Stimulated activated CD4-positive, alpha-beta T cell treated with anti-CD3 and anti-CD28 coated beads, Interleukin-1b, Interleukin-23, amount 100 ng/mL, for 48 hours (primary cell): ENCODE data around the gene SLC4A1.
"Not testable (repeated sequence)": the region's sequence is repeated elsewhere in the genome, so short reads cannot be mapped to it uniquely, and the experiment has no call there.

Experiments used
- DNase-seq: peaks from one replicate; pipeline ENCODE4 v3.0.0-alpha.2; 2020

Gene SLC4A1

GRCh38 chr17:44255915-44256314 lies 12.0 kb downstream of the SLC4A1 start:
- no peak for DNase-seq

GRCh38 chr17:44254361-44255095 lies 13.4 kb downstream of the SLC4A1 start:
- no peak for DNase-seq

- DNase-seq: no peak
Observed at GRCh38 chr17:44253006-44253405, 14.9 kb downstream of the SLC4A1 start.

GRCh38 chr17:44251062-44251461 lies 16.9 kb downstream of the SLC4A1 start:
- no peak for DNase-seq

- no peak for DNase-seq
Observed at GRCh38 chr17:44249501-44250246, 18.3 kb downstream of the SLC4A1 start.

DNA sequence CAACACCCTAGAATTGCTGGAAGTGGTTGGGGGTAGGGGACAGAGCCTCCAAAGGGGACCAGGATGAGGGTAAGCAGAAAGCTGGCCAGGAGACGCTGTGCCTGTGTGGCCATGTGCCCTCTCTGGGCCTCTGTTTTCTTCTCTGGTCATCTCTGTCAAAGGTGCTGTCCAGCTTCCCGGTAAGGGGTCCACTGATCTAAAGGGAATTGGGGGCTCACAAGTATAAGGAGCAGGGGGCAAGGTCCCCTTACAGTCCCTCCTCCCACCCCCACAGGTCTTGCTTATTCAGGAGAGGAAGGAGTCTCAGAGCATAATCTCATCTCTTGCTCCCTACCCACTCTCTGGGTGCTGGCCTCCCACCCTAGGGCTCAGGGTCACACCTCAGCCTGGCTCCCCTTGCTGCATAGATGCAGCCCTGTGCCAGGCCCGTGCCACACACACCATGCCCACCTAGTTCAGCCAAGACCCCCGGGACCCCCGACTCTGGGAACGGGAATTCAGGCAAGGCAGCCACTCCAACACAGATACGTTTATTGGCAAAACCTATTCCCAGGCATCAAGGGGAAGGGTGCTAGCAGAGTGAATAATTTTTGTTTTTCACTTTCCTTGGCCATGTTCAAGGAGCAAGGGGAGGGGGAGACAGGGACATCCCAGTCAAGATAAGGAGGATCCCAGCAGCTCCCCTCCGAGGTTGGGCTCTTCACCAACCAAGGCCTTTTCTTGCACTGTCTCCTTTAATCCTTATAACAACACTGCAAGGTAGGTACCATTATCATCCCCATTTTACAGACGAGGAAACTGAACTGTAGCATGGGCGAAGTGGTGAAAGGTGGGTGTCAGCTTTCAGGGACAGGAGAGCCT lies 19.8 kb downstream of the SLC4A1 start:
- DNase-seq: no peak

- DNase-seq: no peak
Observed at GRCh38 chr17:44247440-44247841, 20.5 kb downstream of the SLC4A1 start.

- DNase-seq: no peak
Observed at GRCh38 chr17:44241106-44241624, 26.8 kb downstream of the SLC4A1 start.

- DNase-seq: not testable (repeated sequence)
Observed at GRCh38 chr17:44237886-44238285, 30.0 kb downstream of the SLC4A1 start.

DNA sequence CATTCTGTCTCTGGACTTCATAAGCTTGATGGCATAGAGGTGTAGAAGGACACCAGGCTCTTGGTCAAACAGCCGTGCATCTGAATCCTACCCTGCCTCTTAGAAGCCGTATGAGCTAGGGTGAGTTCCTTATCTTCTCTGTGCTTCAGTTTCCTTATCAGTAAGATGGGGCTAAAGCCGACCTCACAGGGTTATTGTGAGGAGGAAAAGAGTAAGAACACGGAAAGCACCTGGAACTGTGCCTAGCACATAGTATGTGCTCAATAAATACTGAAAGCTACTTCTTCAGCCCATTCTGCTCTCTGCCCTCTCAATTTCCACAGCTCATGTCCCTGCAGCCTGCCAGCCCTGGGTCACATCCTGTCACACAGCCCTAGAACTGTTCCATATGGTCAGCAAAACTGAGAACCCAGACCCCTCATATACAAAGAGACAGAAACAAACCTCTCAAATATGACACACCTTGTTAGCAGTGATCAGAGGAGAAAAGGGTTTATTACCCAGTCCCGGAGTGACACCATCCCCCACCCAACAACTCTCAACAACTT lies 31.4 kb downstream of the SLC4A1 start:
- no peak for DNase-seq

- DNase-seq: no peak
Observed at GRCh38 chr17:44235583-44235936, 32.4 kb downstream of the SLC4A1 start.

GRCh38 chr17:44233582-44233981 lies 34.4 kb downstream of the SLC4A1 start:
- no peak for DNase-seq

DNA sequence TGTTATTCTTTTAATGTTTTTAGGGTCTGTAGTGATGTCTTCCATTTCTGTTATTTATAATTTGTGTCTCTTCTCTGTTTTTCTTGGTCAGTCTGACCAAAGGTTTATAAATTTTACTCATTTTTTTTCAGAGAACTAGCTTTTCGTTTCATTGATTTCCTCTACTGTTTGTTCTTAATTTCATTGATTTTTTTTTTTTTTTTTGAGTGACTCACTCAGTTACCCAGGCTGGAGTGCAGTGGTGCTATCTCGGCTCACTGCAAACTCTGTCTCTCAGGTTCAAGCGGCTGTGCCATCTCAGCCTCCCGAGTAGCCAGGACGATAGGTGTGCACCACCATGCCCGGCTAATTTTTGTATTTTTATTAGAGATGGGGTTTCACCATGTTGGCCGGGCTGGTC lies 35.9 kb downstream of the SLC4A1 start:
- no peak for DNase-seq

DNA sequence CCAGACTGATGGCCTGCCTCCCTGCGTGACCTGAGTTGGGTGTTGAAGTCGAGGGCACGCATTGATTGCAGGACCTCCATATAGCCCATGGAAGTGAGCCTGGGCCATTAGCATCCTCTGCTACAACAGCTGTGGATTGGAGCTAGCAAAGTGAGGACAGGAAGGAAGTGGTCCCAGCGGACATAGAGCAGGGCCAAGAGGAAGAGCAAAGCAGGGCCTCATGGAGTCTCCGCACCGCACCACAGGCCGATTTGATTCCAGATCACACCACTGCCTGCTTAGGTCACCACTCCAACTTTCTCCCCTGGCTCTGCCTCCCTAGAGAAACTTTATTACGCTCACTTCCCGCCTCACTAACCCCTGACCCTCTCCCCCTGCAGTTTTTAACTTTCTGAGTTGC lies 37.8 kb downstream of the SLC4A1 start:
- no peak for DNase-seq

DNA sequence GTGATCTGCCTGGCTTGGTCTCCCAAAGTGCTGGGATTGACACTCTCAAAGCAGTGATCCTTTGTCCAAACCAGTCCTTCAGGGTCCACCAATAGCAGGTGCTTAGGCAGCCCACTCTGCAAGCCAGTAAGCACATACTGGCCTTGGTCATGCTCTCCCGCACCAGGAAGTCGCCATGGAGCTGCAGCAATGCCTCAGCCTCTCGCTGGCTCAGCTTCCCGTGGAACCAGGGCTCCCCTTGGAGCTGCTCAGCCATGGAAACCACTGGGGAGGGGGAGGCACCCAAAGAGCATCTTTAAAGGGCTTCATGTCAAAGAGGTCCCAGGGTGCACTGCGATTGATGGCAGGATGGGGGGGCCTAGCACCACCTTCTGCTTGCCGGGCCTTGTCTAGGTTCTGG lies 38.8 kb downstream of the SLC4A1 start:
- no peak for DNase-seq

DNA sequence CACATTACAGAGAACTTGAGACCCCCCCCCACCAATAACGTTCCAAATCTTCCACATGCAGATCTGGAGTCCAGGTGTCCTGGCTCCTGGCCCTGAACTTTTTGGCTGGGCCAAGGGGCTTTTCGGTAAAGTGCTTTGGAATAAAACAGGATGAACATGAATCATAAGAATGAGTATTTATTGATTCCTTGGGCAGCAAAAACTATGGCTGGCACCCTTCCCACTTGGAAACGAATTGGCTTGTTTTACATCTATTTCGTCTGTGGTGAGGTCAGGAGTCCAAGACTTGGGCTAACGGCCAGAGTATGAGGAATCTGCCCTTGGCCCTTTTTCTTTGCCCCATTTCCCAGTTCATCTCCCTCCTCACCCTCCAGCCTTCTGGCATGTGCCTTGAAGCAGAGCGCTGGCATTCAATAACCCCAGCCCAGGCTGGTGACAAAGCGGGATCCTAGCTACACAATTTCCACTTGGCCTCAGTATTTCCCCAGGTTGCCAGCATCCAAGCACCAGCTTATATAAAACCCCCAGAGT lies 44.3 kb downstream of the SLC4A1 start:
- DNase-seq: no peak

- no peak for DNase-seq
Observed at GRCh38 chr17:44222112-44222869, 45.6 kb downstream of the SLC4A1 start.

DNA sequence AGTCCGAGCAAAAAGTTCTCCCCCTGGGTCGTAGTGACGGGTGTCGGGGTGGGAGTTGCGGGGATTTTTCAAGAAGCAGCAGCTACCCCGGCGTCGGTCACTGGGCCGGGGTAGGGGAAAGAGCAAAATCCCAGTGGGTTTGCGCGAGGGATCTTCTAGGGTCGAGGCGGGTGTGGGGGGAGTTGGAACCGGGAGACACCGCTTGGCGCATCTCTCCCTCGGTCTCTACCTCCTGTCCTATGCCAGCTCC lies 46.1 kb downstream of the SLC4A1 start:
- no peak for DNase-seq

- peak; percentile 71 for DNase-seq
Observed at GRCh38 chr17:44221084-44221861, 46.7 kb downstream of the SLC4A1 start.

DNA sequence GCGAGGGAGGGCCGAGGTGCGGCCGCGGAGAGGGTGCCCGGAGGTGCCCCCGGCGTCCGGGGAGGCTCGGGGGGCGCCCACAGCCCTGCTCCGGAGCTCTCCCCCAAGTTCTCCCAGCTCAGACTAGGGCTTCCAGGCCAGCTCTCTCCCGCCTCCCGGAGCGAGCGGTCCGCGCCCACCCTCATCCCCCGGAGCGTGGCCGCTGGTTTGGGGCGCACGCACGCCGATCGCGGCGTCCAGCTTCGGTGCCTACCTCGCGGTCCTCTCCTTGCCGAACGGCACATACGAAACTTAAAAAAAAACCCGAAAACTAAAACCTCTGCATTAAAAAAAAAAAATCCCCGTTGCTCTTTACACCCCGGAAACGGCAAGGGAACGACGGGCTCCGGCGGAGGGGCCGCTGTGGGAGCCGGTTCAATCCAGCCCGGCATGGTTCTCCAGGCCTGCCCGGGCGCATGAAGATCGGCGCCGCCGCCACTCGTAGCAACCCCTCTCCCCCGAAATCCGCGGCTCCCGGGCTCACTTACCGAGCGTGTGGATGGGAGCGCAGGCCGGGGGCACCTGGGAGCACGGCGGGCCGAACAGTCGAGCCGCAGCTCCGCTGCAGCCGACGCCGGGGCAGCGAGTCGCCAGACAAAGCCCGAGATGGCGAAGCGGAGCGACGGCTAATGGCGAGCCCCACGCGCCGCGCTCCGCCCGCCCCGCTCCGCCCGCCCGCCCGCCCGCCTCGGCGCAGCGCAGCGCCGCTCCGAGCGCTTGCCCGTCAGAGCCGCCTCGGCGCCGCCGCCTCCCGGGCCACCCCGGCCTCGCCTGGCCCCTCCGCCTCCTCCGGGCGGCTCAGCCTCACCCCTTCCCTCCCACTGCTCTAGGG lies 47.5 kb downstream of the SLC4A1 start:
- DNase-seq: peak; percentile 48
